Fibroblast of pulmonary artery (primary cell): ENCODE measurements around the gene ZBTB16.

ENCODE experiments used
- DNase-seq: peaks from one replicate; pipeline ENCODE4 v3.0.0-alpha.2; 2010; ENCODE audit warnings: low read depth
- H3K4me3 ChIP-seq: replicated peaks from 2 replicates; pipeline ENCODE4 v1.5.1; 2011; ENCODE audit warnings: low read depth, mild to moderate bottlenecking, control low read depth, low read length, moderate library complexity
- CTCF ChIP-seq: IDR thresholded peaks from 2 replicates; pipeline ENCODE4 v1.5.1; 2011; ENCODE audit warnings: mild to moderate bottlenecking, control low read depth, low read length, inconsistent platforms; ENCODE audit errors: missing control alignments

ZBTB16 gene

GRCh38 chr11:114254571-114255146 is 195.1 kb downstream of the ZBTB16 start:
- no peak for DNase-seq
- no peak for TF ChIP-seq CTCF
- H3K4me3 ChIP-seq: no peak overlapping the region

GRCh38 chr11:114255289-114255688 is 195.8 kb downstream of the ZBTB16 start:
- no peak for TF ChIP-seq CTCF
- no peak for DNase-seq
- no peak overlapping the region for H3K4me3 ChIP-seq

- TF ChIP-seq CTCF: no peak
- no peak overlapping the region for H3K4me3 ChIP-seq
- DNase-seq: no peak
These were observed 196.9 kb downstream of the ZBTB16 start for GRCh38 chr11:114256176-114256966.

GRCh38 chr11:114256967-114257286 is 197.4 kb downstream of the ZBTB16 start:
- no peak for TF ChIP-seq CTCF
- no peak for DNase-seq
- no peak overlapping the region for H3K4me3 ChIP-seq

- peak; percentile 26 for TF ChIP-seq CTCF
- H3K4me3 ChIP-seq: no peak overlapping the region
- DNase-seq: peak; percentile 64
These were observed 198.4 kb downstream of the ZBTB16 start for GRCh38 chr11:114257621-114258558.

- no peak for TF ChIP-seq CTCF
- no peak overlapping the region for H3K4me3 ChIP-seq
- DNase-seq: no peak
These were observed 199.2 kb downstream of the ZBTB16 start for GRCh38 chr11:114258696-114259095.
